ENCODE results near the gene NFATC1.

DNA sequence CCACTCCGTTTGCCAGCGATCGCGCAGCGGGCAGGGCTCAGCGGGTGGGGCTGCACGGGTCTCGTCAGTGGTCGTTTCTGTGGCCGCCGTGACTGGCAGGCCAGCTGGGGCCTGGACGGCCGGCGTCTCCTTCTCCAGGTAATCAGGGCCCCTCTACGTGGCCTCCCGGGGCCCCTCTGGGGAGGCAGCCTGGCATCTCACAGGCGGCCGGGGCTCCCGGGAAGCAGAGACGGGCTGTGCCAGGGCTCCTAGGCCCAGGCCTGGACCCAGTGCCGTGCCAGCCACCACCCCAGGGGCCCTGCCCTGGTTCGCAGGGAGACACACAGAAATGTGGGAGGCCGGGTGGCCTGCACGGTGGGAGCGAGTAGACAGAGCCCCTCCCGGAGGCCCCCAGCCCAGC is 59.5 kb downstream of the NFATC1 start:
- TF ChIP-seq POLR2A (IDR thresholded peaks at IDR 0.05), result no peak
- TF ChIP-seq, protein P1, sequence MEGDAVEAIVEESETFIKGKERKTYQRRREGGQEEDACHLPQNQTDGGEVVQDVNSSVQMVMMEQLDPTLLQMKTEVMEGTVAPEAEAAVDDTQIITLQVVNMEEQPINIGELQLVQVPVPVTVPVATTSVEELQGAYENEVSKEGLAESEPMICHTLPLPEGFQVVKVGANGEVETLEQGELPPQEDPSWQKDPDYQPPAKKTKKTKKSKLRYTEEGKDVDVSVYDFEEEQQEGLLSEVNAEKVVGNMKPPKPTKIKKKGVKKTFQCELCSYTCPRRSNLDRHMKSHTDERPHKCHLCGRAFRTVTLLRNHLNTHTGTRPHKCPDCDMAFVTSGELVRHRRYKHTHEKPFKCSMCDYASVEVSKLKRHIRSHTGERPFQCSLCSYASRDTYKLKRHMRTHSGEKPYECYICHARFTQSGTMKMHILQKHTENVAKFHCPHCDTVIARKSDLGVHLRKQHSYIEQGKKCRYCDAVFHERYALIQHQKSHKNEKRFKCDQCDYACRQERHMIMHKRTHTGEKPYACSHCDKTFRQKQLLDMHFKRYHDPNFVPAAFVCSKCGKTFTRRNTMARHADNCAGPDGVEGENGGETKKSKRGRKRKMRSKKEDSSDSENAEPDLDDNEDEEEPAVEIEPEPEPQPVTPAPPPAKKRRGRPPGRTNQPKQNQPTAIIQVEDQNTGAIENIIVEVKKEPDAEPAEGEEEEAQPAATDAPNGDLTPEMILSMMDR (IDR thresholded peaks at IDR 0.05), result no peak

Measured in vagina (tissue), 2 donors.